ENCODE measurements around the gene COG5.
A peak's percentile ranks its signal among the peaks of the same experiment; 100 is the strongest.

Gene COG5

GRCh38 chr7:107463139-107464078 is 100.3 kb downstream of the COG5 start:
- DNase-seq (ENCODE audit: low read depth in 3 of 3), result peak in 2 of 3 experiments; percentile 5

- no peak for DNase-seq (ENCODE audit: low read depth in 3 of 3)
Observed at GRCh38 chr7:107461938-107462533, 101.7 kb downstream of the COG5 start.

GRCh38 chr7:107453388-107453787 is 110.3 kb downstream of the COG5 start:
- no peak for DNase-seq (ENCODE audit: low read depth in 3 of 3)

- DNase-seq (ENCODE audit: low read depth in 3 of 3), result no peak
Observed at GRCh38 chr7:107450970-107451369, 112.8 kb downstream of the COG5 start.

GRCh38 chr7:107446988-107447387 is 116.7 kb downstream of the COG5 start:
- DNase-seq (ENCODE audit: low read depth in 3 of 3), result no peak

- DNase-seq (ENCODE audit: low read depth in 3 of 3), result no peak
Observed at GRCh38 chr7:107446531-107446930, 117.2 kb downstream of the COG5 start.

GRCh38 chr7:107442678-107443077 is 121.0 kb downstream of the COG5 start:
- DNase-seq (ENCODE audit: low read depth in 3 of 3), result no peak

- DNase-seq (ENCODE audit: low read depth in 3 of 3), result no peak
Observed at GRCh38 chr7:107441581-107442422, 121.9 kb downstream of the COG5 start.

GRCh38 chr7:107439025-107439424 is 124.7 kb downstream of the COG5 start:
- DNase-seq (ENCODE audit: low read depth in 3 of 3), result no peak

- DNase-seq (ENCODE audit: low read depth in 3 of 3), result no peak
Observed at GRCh38 chr7:107435749-107436148, 128.0 kb downstream of the COG5 start.

GRCh38 chr7:107432261-107432660 is 131.5 kb downstream of the COG5 start:
- no peak for DNase-seq (ENCODE audit: low read depth in 3 of 3)

GRCh38 chr7:107430057-107430456 is 133.7 kb downstream of the COG5 start:
- DNase-seq (ENCODE audit: low read depth in 3 of 3), result no peak

- DNase-seq (ENCODE audit: low read depth in 3 of 3), result no peak
Observed at GRCh38 chr7:107428642-107429041, 135.1 kb downstream of the COG5 start.

- no peak for DNase-seq (ENCODE audit: low read depth in 3 of 3)
Observed at GRCh38 chr7:107427462-107427861, 136.3 kb downstream of the COG5 start.

- no peak for DNase-seq (ENCODE audit: low read depth in 3 of 3)
Observed at GRCh38 chr7:107414198-107414597, 149.5 kb downstream of the COG5 start.

GRCh38 chr7:107408349-107408748 is 155.4 kb downstream of the COG5 start:
- DNase-seq (ENCODE audit: low read depth in 3 of 3), result no peak

GRCh38 chr7:107405559-107405958 is 158.2 kb downstream of the COG5 start:
- DNase-seq (ENCODE audit: low read depth in 3 of 3), result no peak

GRCh38 chr7:107404740-107405537 is 158.8 kb downstream of the COG5 start:
- DNase-seq (ENCODE audit: low read depth in 3 of 3), result no peak

- no peak for DNase-seq (ENCODE audit: low read depth in 3 of 3)
Observed at GRCh38 chr7:107398161-107398560, 165.6 kb downstream of the COG5 start.

- no peak for DNase-seq (ENCODE audit: low read depth in 3 of 3)
Observed at GRCh38 chr7:107396990-107397389, 166.7 kb downstream of the COG5 start.

- no peak for DNase-seq (ENCODE audit: low read depth in 3 of 3)
Observed at GRCh38 chr7:107396081-107396480, 167.6 kb downstream of the COG5 start.

All from stimulated activated CD4-positive, alpha-beta T cell treated with anti-CD3 and anti-CD28 coated beads, TNF-alpha, amount 100 ng/mL, for 4 hours (primary cell).